ENCODE measurements around the gene HTR2C. TPM values are rescaled to one million over a fixed set of nuclear protein-coding genes. Genes with fewer than 3 reads are reported as not detected.
"Not testable (repeated sequence)": the region's sequence is repeated elsewhere in the genome, so short reads cannot be mapped to it uniquely, and the experiment has no call there.

Gene HTR2C
- total RNA-seq, 4 donors from 2014 or later = not detected

DNA sequence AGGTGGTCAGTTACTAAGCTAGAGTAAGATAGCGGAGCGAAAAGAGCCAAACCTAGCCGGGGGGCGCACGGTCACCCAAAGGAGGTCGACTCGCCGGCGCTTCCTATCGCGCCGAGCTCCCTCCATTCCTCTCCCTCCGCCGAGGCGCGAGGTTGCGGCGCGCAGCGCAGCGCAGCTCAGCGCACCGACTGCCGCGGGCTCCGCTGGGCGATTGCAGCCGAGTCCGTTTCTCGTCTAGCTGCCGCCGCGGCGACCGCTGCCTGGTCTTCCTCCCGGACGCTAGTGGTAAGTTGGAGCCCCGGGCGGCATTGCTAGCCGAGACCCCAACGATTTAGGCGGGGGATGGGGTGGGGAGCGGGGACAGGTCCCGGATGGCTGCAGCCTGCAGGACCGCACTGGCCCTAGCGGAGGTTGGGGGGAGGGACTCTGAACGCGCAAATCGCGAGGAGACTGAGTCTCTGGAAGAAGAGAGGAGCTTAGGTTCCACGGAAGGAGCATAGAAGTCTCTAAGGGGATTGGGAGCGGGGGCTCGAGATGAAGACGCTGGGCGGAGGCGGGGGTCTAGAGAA, 573 bp downstream of the HTR2C start:
- TF ChIP-seq, protein P1, sequence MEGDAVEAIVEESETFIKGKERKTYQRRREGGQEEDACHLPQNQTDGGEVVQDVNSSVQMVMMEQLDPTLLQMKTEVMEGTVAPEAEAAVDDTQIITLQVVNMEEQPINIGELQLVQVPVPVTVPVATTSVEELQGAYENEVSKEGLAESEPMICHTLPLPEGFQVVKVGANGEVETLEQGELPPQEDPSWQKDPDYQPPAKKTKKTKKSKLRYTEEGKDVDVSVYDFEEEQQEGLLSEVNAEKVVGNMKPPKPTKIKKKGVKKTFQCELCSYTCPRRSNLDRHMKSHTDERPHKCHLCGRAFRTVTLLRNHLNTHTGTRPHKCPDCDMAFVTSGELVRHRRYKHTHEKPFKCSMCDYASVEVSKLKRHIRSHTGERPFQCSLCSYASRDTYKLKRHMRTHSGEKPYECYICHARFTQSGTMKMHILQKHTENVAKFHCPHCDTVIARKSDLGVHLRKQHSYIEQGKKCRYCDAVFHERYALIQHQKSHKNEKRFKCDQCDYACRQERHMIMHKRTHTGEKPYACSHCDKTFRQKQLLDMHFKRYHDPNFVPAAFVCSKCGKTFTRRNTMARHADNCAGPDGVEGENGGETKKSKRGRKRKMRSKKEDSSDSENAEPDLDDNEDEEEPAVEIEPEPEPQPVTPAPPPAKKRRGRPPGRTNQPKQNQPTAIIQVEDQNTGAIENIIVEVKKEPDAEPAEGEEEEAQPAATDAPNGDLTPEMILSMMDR (IDR thresholded peaks at IDR 0.05) = no peak
- TF ChIP-seq POLR2A (IDR thresholded peaks at IDR 0.05) = no peak
- no peak for DNase-seq (ENCODE audit: low spot score in 2 of 2)

DNA sequence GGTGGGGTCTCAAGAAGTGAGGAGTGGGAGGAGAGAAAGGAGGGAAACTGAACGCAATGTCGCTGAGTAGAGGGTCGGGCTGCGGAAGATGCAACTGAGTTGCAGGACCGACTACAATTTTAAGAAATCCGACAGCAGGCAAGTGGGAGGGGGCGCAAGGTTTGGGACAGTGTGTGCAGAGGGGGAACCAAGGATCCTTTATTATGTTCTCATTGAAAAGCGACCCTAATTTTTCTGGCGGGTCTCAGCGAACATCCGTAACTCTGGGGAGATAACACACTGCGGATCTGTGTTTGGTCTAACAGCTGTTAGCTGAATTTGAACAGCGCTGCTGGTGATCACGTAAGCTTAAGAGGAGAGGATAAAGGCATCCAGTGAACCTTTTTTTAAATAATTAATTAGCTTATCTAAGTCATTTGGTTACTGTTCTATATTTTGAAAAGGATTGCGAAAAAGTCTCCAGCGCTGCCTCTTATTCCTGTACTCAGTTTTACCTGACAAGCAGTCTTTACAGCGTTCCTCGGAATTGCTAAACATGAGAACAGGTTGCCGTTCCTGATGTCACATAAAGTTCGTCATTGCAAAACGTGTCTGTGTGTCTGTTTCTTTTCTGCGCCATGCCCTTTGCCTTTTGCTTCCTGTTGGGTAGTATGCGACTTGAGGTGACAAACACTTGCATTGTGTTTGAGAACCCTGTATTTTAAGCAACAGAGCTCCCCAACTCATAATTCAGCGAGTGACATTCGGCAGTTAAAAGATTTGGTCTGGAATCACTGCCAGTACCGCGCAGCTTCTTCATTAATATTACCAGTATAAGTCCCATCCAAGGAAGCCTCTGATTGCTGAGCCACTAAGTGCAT, 1.3 kb downstream of the HTR2C start:
- DNase-seq (ENCODE audit: low spot score in 2 of 2) = no peak
- TF ChIP-seq, protein P1 (IDR thresholded peaks at IDR 0.05) = no peak
- TF ChIP-seq POLR2A (IDR thresholded peaks at IDR 0.05) = no peak
- no peak overlapping the region for H3K4me3 ChIP-seq (ENCODE audit: low read depth, poor library complexity, severe bottlenecking)
- intact Hi-C loops (cut with DNase I; ENCODE audit: low total_unique reads) = no loop called here
- 5 to 14% methylated on average over 27 of the region's 27 CpGs for WGBS, 2 donors

More for the DNA sequence above, 573 bp downstream of the HTR2C start:
- H3K4me3 ChIP-seq (ENCODE audit: low read depth, poor library complexity, severe bottlenecking) = no peak overlapping the region
- intact Hi-C loops (cut with DNase I; ENCODE audit: low total_unique reads) = no loop called here
- WGBS, 2 donors = 3 to 19% methylated on average over 14 to 41 of the region's 56 CpGs

DNA sequence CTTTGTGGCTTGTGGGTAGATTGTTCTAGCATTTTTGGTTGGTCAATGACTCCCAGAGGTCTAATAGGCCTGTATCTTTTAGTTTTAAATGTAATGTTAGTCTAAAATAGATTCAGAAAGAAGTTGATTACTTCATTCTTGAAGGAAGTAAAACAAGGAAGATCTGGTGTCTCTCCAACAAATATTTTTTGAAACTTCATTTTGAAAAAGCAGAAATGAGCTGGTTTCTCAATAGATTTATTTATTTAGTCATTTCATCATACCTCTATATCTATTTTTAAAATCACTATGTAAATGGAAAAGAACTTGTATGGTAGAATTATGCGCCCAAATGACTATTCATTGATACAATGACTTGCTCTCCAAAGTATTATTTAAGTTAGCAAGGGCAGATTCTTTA, 7.2 kb downstream of the HTR2C start:
- WGBS, 2 donors = 76 to 91% methylated on average over 1 of the region's 1 CpG

DNA sequence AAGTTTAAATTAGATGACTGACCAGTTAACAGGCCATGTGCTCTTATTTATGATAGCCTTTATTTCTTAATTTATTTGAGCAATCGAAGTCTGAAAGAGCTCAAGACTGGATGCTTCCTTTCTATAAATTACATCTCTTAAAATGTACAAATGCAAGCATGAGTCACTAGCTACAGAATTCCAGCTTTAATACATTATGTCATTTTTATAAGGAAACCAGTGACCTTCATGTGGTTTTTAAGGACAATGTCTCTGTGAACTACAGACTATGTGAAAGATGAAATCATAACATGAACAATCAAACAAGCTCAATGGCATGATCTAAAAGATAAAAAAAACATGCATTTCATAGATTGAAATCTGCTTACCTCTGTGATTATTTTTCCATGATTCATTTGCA, 15.4 kb downstream of the HTR2C start:
- TF ChIP-seq, protein P1 (IDR thresholded peaks at IDR 0.05) = no peak
- TF ChIP-seq POLR2A (IDR thresholded peaks at IDR 0.05) = no peak
- 55 to 69% methylated on average over 1 of the region's 1 CpG for WGBS, 2 donors
- no peak overlapping the region for H3K4me3 ChIP-seq (ENCODE audit: low read depth, poor library complexity, severe bottlenecking)
- no peak for DNase-seq (ENCODE audit: low spot score in 2 of 2)
- intact Hi-C loops (cut with DNase I; ENCODE audit: low total_unique reads) = no loop called here

More for the DNA sequence above, 7.2 kb downstream of the HTR2C start:
- intact Hi-C loops (cut with DNase I; ENCODE audit: low total_unique reads) = no loop called here
- TF ChIP-seq POLR2A (IDR thresholded peaks at IDR 0.05) = no peak
- DNase-seq (ENCODE audit: low spot score in 2 of 2) = no peak
- H3K4me3 ChIP-seq (ENCODE audit: low read depth, poor library complexity, severe bottlenecking) = no peak overlapping the region

DNA sequence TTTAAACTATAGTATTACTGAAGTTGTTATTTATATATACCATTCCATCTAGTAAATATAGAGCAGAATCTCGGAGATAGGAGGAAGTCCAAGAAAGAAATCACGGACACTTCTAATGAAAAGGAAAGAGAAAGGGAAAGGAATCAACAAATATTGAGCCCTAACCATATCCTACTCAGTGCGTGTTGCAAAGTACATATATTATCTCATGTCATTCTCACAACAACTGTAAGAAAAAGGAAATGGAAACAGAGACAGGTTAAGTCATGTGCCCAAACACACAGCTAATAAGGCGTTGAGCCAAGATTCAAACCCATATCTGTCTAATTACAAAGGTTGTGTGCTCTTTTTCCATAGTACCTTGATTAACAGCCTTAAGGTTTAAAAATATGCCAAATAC, 16.0 kb downstream of the HTR2C start:
- WGBS, 2 donors = 41 to 44% methylated on average over 4 of the region's 4 CpGs
- TF ChIP-seq POLR2A (IDR thresholded peaks at IDR 0.05) = no peak
- TF ChIP-seq, protein P1 (IDR thresholded peaks at IDR 0.05) = no peak
- DNase-seq (ENCODE audit: low spot score in 2 of 2) = no peak
- H3K4me3 ChIP-seq (ENCODE audit: low read depth, poor library complexity, severe bottlenecking) = no peak overlapping the region
- intact Hi-C loops (cut with DNase I; ENCODE audit: low total_unique reads) = no loop called here

DNA sequence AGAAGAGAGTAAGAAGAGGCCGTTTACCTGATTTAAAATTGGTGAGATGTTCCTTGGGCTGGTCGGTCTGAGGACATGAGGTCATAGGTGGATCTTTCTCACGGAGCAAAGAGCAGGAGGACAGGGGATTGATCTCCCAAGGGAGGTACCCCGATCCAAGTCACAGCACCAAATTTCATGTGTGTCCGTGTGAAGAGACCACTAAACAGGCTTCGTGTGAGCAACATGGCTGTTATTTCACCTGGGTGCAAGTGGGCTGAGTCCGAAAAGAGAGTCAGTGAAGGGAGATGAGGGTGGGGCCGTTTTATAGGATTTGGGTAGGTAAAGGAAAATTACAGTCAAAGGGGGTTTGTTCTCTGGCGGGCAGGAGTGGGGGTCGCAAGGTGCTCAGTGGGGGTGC, 22.7 kb downstream of the HTR2C start:
- 90 to 91% methylated on average over 10 of the region's 10 CpGs for WGBS, 2 donors
- intact Hi-C loops (cut with DNase I; ENCODE audit: low total_unique reads); DNase-seq (ENCODE audit: low spot score in 2 of 2); H3K4me3 ChIP-seq (ENCODE audit: low read depth, poor library complexity, severe bottlenecking): not testable (repeated sequence)

Data from lower leg skin (tissue), 4 donors.